HEK293T (cell line): ENCODE results near the gene SIRPA.

Experiments
- CTCF ChIA-PET: fragments of 350-600 bp; formaldehyde crosslinking; extraction: SDS; loops from one replicate; lab custom pipeline; 2021; ENCODE audit warnings: antibody characterized with exemption, inconsistent platforms; lab: Yijun Ruan, JAX
- POLR2A ChIA-PET: fragments of 350-600 bp; formaldehyde crosslinking; extraction: SDS; loops from one replicate; lab custom pipeline; 2020; ENCODE audit warnings: antibody characterized with exemption, inconsistent platforms; lab: Yijun Ruan, JAX
- DNase-seq: peaks from one replicate; pipeline ENCODE4 v3.0.0; 2012; ENCODE audit warnings: mixed read lengths; ENCODE audit errors: extremely low spot score
- ARNT ChIP-seq: fragments of 450-650 bp; IDR thresholded peaks from 2 replicates; pipeline ENCODE4 v1.6.1; 2017; ENCODE audit warnings: mild to moderate bottlenecking
- BHLHE40 ChIP-seq: fragments of 450-650 bp; IDR thresholded peaks from 2 replicates; pipeline ENCODE4 v1.6.1; 2016; ENCODE audit warnings: mild to moderate bottlenecking, moderate library complexity, borderline replicate concordance
- CTBP1 ChIP-seq: fragments of 450-650 bp; IDR thresholded peaks from 2 replicates; pipeline ENCODE4 v1.6.1; 2016; ENCODE audit warnings: borderline replicate concordance
- ELF4 ChIP-seq: fragments of 450-650 bp; IDR thresholded peaks from 2 replicates; pipeline ENCODE4 v1.6.1; 2017; ENCODE audit warnings: antibody characterized with exemption
- FOXA1 ChIP-seq: fragments of 450-650 bp; IDR thresholded peaks from 2 replicates; pipeline ENCODE4 v1.6.1; 2016; ENCODE audit warnings: mild to moderate bottlenecking
- FOXK2 ChIP-seq: fragments of 450-650 bp; IDR thresholded peaks from 2 replicates; pipeline ENCODE4 v1.6.1; 2016; ENCODE audit warnings: mild to moderate bottlenecking
- FOXM1 ChIP-seq: fragments of 450-650 bp; IDR thresholded peaks from 2 replicates; pipeline ENCODE4 v1.6.1; 2017; ENCODE audit warnings: mild to moderate bottlenecking, borderline replicate concordance
- HDGF ChIP-seq: fragments of 450-650 bp; IDR thresholded peaks from 2 replicates; pipeline ENCODE4 v1.6.1; 2017; ENCODE audit warnings: antibody characterized with exemption, borderline replicate concordance
- L3MBTL2 ChIP-seq: fragments of 450-650 bp; conservative IDR thresholded peaks from 2 replicates; pipeline ENCODE4 v1.6.1; 2016; ENCODE audit warnings: mild to moderate bottlenecking
- LEF1 ChIP-seq: fragments of 450-650 bp; IDR thresholded peaks from 2 replicates; pipeline ENCODE4 v1.6.1; 2017; ENCODE audit warnings: mild to moderate bottlenecking, borderline replicate concordance
- NFRKB ChIP-seq: fragments of 450-650 bp; IDR thresholded peaks from 2 replicates; pipeline ENCODE4 v1.6.1; 2016; ENCODE audit warnings: mild to moderate bottlenecking, moderate library complexity
- PKNOX1 ChIP-seq: fragments of 450-650 bp; IDR thresholded peaks from 2 replicates; pipeline ENCODE4 v1.6.1; 2016
- SP1 ChIP-seq: fragments of 450-650 bp; IDR thresholded peaks from 2 replicates; pipeline ENCODE4 v1.6.1; 2017
- SUZ12 ChIP-seq: fragments of 450-650 bp; IDR thresholded peaks from 2 replicates; pipeline ENCODE4 v1.6.1; 2016; ENCODE audit warnings: mild to moderate bottlenecking
- TARDBP ChIP-seq: fragments of 450-650 bp; IDR thresholded peaks from 2 replicates; pipeline ENCODE4 v1.6.1; 2016
- ZNF384 ChIP-seq: fragments of 450-650 bp; IDR thresholded peaks from 2 replicates; pipeline ENCODE4 v1.6.1; 2016

The SIRPA gene

GRCh38 chr20:1857466-1857865, 37.7 kb upstream of the SIRPA start:
- POLR2A ChIA-PET = no interaction called here
- DNase-seq = no peak
- CTCF ChIA-PET = interaction anchor here (0.6 kb wide), 1 partner anchor 13 kb away, joined by 3 read pairs; no protein-coding TSS in a partner anchor
- TF ChIP-seq BHLHE40 (no peak), ARNT (no peak), ELF4 (no peak), ZNF384 (no peak), L3MBTL2 (no peak), FOXK2 (no peak), SP1 (no peak), HDGF (no peak), FOXM1 (no peak), NFRKB (no peak), FOXA1 (no peak), TARDBP (no peak), SUZ12 (no peak), PKNOX1 (no peak), CTBP1 (no peak), LEF1 (no peak)

- no peak for DNase-seq
- TF ChIP-seq SP1 = no peak
- no peak for TF ChIP-seq BHLHE40
- TF ChIP-seq ZNF384 = no peak
- TF ChIP-seq HDGF = no peak
These were observed 36.3 kb upstream of the SIRPA start for GRCh38 chr20:1858871-1859270.

GRCh38 chr20:1860446-1860845, 34.8 kb upstream of the SIRPA start:
- CTCF ChIA-PET = no interaction called here
- POLR2A ChIA-PET = no interaction called here

More at GRCh38 chr20:1858871-1859270, 36.3 kb upstream of the SIRPA start:
- POLR2A ChIA-PET = no interaction called here
- CTCF ChIA-PET = no interaction called here

GRCh38 chr20:1861347-1861976, 33.7 kb upstream of the SIRPA start:
- ChIA-PET CTCF (no interaction called here), POLR2A (no interaction called here)
- DNase-seq = no peak
- no peak for TF ChIP-seq FOXM1
- no peak for TF ChIP-seq ARNT
- TF ChIP-seq PKNOX1 = no peak
- no peak for TF ChIP-seq SUZ12
- TF ChIP-seq SP1 = no peak
- TF ChIP-seq TARDBP = no peak
- no peak for TF ChIP-seq ELF4
- no peak for TF ChIP-seq LEF1
- TF ChIP-seq L3MBTL2 = no peak
- no peak for TF ChIP-seq ZNF384
- TF ChIP-seq FOXK2 = no peak
- TF ChIP-seq FOXA1 = no peak
- TF ChIP-seq HDGF = no peak
- no peak for TF ChIP-seq CTBP1
- TF ChIP-seq NFRKB = no peak
- TF ChIP-seq BHLHE40 = no peak

More at GRCh38 chr20:1860446-1860845, 34.8 kb upstream of the SIRPA start:
- no peak for TF ChIP-seq CTBP1
- TF ChIP-seq ELF4 = no peak
- TF ChIP-seq HDGF = no peak
- DNase-seq = no peak

- ChIA-PET POLR2A (no interaction called here), CTCF (no interaction called here)
- DNase-seq = no peak
- TF ChIP-seq BHLHE40 (no peak), PKNOX1 (0 out of 2 replicates have a peak, but pooled peaks have one; percentile 19)
These were observed 33.1 kb upstream of the SIRPA start for GRCh38 chr20:1861996-1862662.

GRCh38 chr20:1862663-1863053, 32.5 kb upstream of the SIRPA start:
- no peak for DNase-seq
- POLR2A ChIA-PET = no interaction called here
- TF ChIP-seq HDGF = no peak
- no peak for TF ChIP-seq L3MBTL2
- TF ChIP-seq FOXK2 = no peak
- TF ChIP-seq LEF1 = no peak
- no peak for TF ChIP-seq ARNT
- TF ChIP-seq SUZ12 = no peak
- no peak for TF ChIP-seq SP1
- TF ChIP-seq FOXA1 = no peak
- TF ChIP-seq FOXM1 = no peak
- TF ChIP-seq NFRKB = no peak
- no peak for TF ChIP-seq CTBP1
- no peak for TF ChIP-seq ZNF384
- CTCF ChIA-PET = no interaction called here

- CTCF ChIA-PET = no interaction called here
- no peak for DNase-seq
- POLR2A ChIA-PET = no interaction called here
- TF ChIP-seq ZNF384 (no peak), ELF4 (no peak), FOXA1 (no peak), ARNT (no peak), HDGF (no peak), PKNOX1 (no peak)
These were observed 31.9 kb upstream of the SIRPA start for GRCh38 chr20:1863296-1863695.
